ENCODE data around the gene ULK4.
"Not testable (repeated sequence)": the region's sequence is repeated elsewhere in the genome, so short reads cannot be mapped to it uniquely, and the experiment has no call there.

ULK4 gene

GRCh38 chr3:41768363-41768762 is 193.5 kb downstream of the ULK4 start:
- no peaks in the 10 kb centered on the region for H3K27me3 ChIP-seq (ENCODE audit: low read depth, low read length)

DNA sequence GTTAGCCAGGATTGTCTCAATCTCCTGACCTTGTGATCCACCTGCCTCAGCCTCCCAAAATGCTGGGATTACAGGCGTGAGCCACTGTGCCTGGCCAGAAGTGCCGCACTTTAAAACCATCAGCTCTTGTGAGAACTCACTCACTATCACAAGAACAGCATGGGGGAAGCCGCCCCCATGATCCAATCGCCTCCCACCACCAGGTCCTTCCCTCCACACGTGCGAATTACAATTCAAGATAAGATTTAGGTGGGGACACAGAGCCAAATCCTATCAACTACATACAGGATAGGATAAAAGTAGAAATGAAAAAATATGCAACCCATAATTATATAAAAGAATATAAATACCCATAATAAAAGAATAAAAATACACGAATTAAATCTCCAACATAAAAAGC is 199.0 kb downstream of the ULK4 start:
- not testable (repeated sequence) for H3K36me3 ChIP-seq (replicated peaks; ENCODE audit: low read depth, low read length); H3K4me1 ChIP-seq (ENCODE audit: low read length); H4K20me1 ChIP-seq (ENCODE audit: insufficient read depth, low read length); H3K27me3 ChIP-seq (ENCODE audit: low read depth, low read length); H3K9me3 ChIP-seq (ENCODE audit: insufficient read depth, low read length); H3K9ac ChIP-seq (ENCODE audit: low read length); H3K79me2 ChIP-seq (ENCODE audit: low read length); H3K27ac ChIP-seq (ENCODE audit: low read length); H2AFZ ChIP-seq (ENCODE audit: low read depth, low read length); H3K4me2 ChIP-seq (ENCODE audit: low read length); H3K4me3 ChIP-seq (ENCODE audit: low read length)

More at GRCh38 chr3:41768363-41768762, 193.5 kb downstream of the ULK4 start:
- H3K79me2 ChIP-seq (ENCODE audit: low read length): no peaks in the 10 kb centered on the region
- H3K9ac ChIP-seq (ENCODE audit: low read length): no peak overlapping the region
- H3K4me2 ChIP-seq (ENCODE audit: low read length): no peak overlapping the region
- no peak overlapping the region for H3K4me3 ChIP-seq (ENCODE audit: low read length)
- no peaks in the 10 kb centered on the region for H3K36me3 ChIP-seq (replicated peaks; ENCODE audit: low read depth, low read length)
- no peaks in the 10 kb centered on the region for H3K4me1 ChIP-seq (ENCODE audit: low read length)
- H3K27ac ChIP-seq (ENCODE audit: low read length): no peak overlapping the region
- TF ChIP-seq CTCF (IDR thresholded peaks at IDR 0.05; ENCODE audit: low read depth, low read length) (no peak), EZH2phosphoT487 (IDR thresholded peaks at IDR 0.05; ENCODE audit: low read depth) (no peak)
- no peaks in the 10 kb centered on the region for H4K20me1 ChIP-seq (ENCODE audit: insufficient read depth, low read length)
- H2AFZ ChIP-seq (ENCODE audit: low read depth, low read length): no peak overlapping the region
- no peaks in the 10 kb centered on the region for H3K9me3 ChIP-seq (ENCODE audit: insufficient read depth, low read length)

- Histone ChIP-seq H3K9me3 (ENCODE audit: insufficient read depth, low read length) (no peaks in the 10 kb centered on the region), H3K4me1 (ENCODE audit: low read length) (no peaks in the 10 kb centered on the region), H3K79me2 (ENCODE audit: low read length) (no peaks in the 10 kb centered on the region), H4K20me1 (ENCODE audit: insufficient read depth, low read length) (no peaks in the 10 kb centered on the region), H3K4me2 (ENCODE audit: low read length) (no peak overlapping the region), H3K36me3 (replicated peaks; ENCODE audit: low read depth, low read length) (no peaks in the 10 kb centered on the region), H3K27ac (ENCODE audit: low read length) (no peak overlapping the region), H3K27me3 (ENCODE audit: low read depth, low read length) (no peaks in the 10 kb centered on the region), H2AFZ (ENCODE audit: low read depth, low read length) (no peak overlapping the region), H3K9ac (ENCODE audit: low read length) (no peak overlapping the region), H3K4me3 (ENCODE audit: low read length) (no peak overlapping the region)
- TF ChIP-seq EZH2phosphoT487 (IDR thresholded peaks at IDR 0.05; ENCODE audit: low read depth) (no peak), CTCF (IDR thresholded peaks at IDR 0.05; ENCODE audit: low read depth, low read length) (no peak)
Observed at GRCh38 chr3:41753651-41754050, 208.3 kb downstream of the ULK4 start.

DNA sequence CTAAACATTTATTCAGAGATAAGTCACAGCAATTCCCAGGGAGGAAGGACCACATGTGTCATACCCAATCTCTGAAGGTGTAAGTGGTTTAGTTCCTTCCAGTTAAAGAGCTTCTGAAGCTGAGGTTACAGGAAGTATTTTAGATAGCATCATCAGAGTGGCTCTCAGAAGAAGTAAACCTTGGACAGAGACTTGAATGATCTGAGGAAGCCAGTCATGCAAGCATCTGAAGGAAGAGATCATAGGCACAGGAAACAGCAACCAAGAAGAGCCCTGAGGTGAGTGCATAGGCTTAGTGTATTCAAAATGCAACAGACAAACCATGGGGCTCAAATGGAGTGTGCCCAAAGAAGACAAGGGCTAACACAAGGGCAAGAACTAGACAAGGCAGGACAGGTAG is 210.3 kb downstream of the ULK4 start:
- H3K36me3 ChIP-seq (replicated peaks; ENCODE audit: low read depth, low read length): no peaks in the 10 kb centered on the region
- no peak overlapping the region for H2AFZ ChIP-seq (ENCODE audit: low read depth, low read length)
- H3K4me3 ChIP-seq (ENCODE audit: low read length): no peak overlapping the region
- no peaks in the 10 kb centered on the region for H3K9me3 ChIP-seq (ENCODE audit: insufficient read depth, low read length)
- no peak overlapping the region for H3K4me2 ChIP-seq (ENCODE audit: low read length)
- H3K4me1 ChIP-seq (ENCODE audit: low read length): no peaks in the 10 kb centered on the region
- no peak overlapping the region for H3K9ac ChIP-seq (ENCODE audit: low read length)
- no peaks in the 10 kb centered on the region for H3K27me3 ChIP-seq (ENCODE audit: low read depth, low read length)
- no peaks in the 10 kb centered on the region for H4K20me1 ChIP-seq (ENCODE audit: insufficient read depth, low read length)
- TF ChIP-seq CTCF (IDR thresholded peaks at IDR 0.05; ENCODE audit: low read depth, low read length): no peak
- no peak for TF ChIP-seq EZH2phosphoT487 (IDR thresholded peaks at IDR 0.05; ENCODE audit: low read depth)
- H3K27ac ChIP-seq (ENCODE audit: low read length): no peak overlapping the region
- no peaks in the 10 kb centered on the region for H3K79me2 ChIP-seq (ENCODE audit: low read length)

GRCh38 chr3:41749988-41750387 is 211.9 kb downstream of the ULK4 start:
- H3K4me3 ChIP-seq (ENCODE audit: low read length): no peak overlapping the region
- no peak overlapping the region for H3K9ac ChIP-seq (ENCODE audit: low read length)
- H3K27me3 ChIP-seq (ENCODE audit: low read depth, low read length): no peaks in the 10 kb centered on the region
- H2AFZ ChIP-seq (ENCODE audit: low read depth, low read length): no peak overlapping the region
- no peak overlapping the region for H3K27ac ChIP-seq (ENCODE audit: low read length)
- no peaks in the 10 kb centered on the region for H3K36me3 ChIP-seq (replicated peaks; ENCODE audit: low read depth, low read length)
- H3K79me2 ChIP-seq (ENCODE audit: low read length): no peaks in the 10 kb centered on the region
- no peaks in the 10 kb centered on the region for H3K4me1 ChIP-seq (ENCODE audit: low read length)
- TF ChIP-seq EZH2phosphoT487 (IDR thresholded peaks at IDR 0.05; ENCODE audit: low read depth): no peak
- TF ChIP-seq CTCF (IDR thresholded peaks at IDR 0.05; ENCODE audit: low read depth, low read length): no peak
- H3K4me2 ChIP-seq (ENCODE audit: low read length): no peak overlapping the region
- no peaks in the 10 kb centered on the region for H4K20me1 ChIP-seq (ENCODE audit: insufficient read depth, low read length)
- H3K9me3 ChIP-seq (ENCODE audit: insufficient read depth, low read length): no peaks in the 10 kb centered on the region

Measured in OCI-LY3 (cell line).